ENCODE measurements around the gene ARHGEF39. TPM values are rescaled to one million over a fixed set of nuclear protein-coding genes. Genes with fewer than 3 reads are reported as not detected.
A peak's percentile ranks its signal among the peaks of the same experiment; 100 is the strongest.

ARHGEF39 gene
- total and polyA plus RNA-seq, 10 of the 15 experiments (the other 5 are each of a cell fraction or from before 2014, with no cell fraction given): 2.0 to 28.9 (median 13.2) TPM

- ChIA-PET POLR2A (interaction anchor here (0.9 to 6.6 kb wide), 8 partner anchors 11 to 197 kb away, joined by 4 to 85 read pairs (median 8); partner anchors contain the start of genes CCDC107, CREB3, HINT2 and RMRP), RAD21 (ENCODE audit: unreplicated experiment) (interaction anchor here (0.8 to 3.5 kb wide), 8 partner anchors 13 to 114 kb away, joined by 3 to 14 read pairs (median 6); partner anchors contain the start of genes ARHGEF39, CCDC107, CREB3 and RMRP), SMC1A (ENCODE audit: uncharacterized antibody, unreplicated experiment) (interaction anchor here (1.1 to 2.9 kb wide), 5 partner anchors 12 to 113 kb away, joined by 4 to 13 read pairs (median 7); partner anchors contain the start of gene TESK1), CTCF (interaction anchor here (0.8 to 9.0 kb wide), 12 partner anchors 12 to 115 kb away, joined by 3 to 101 read pairs (median 5); partner anchors contain the start of genes CCDC107, CREB3, RMRP and SIT1)
- no peaks in the 10 kb centered on the region for H4K20me1 ChIP-seq (ENCODE audit: control insufficient read depth, insufficient read depth)
- no peaks in the 10 kb centered on the region for H3K36me3 ChIP-seq (ENCODE audit: control insufficient read depth in 2 of 2, insufficient read depth in 2 of 2, low read length in 1 of 2)
- no peaks in the 10 kb centered on the region; a peak in 1 of 4 replicates for H3K27me3 ChIP-seq (replicated peaks in 1 of 2; ENCODE audit: control insufficient read depth in 2 of 2, insufficient read depth in 2 of 2, low read length in 1 of 2)
- H3K4me2 ChIP-seq (ENCODE audit: control insufficient read depth, insufficient read depth): peak overlapping the region; percentile 92
- H3K4me3 ChIP-seq: peak overlapping the region; percentile 72
- intact Hi-C loops (cut with micrococcal nuclease; ENCODE audit: unreplicated experiment) (no loop called here), in situ Hi-C loops (cut with MboI) (no loop called here)
- TF ChIP-seq MTA3 (IDR thresholded peaks at IDR 0.05; ENCODE audit: borderline replicate concordance, low read length): peak; percentile 70; the same call in 1 of the 2 replicates
- TF ChIP-seq NFYA (IDR thresholded peaks at IDR 0.05; ENCODE audit: borderline replicate concordance, low read depth, low read length): no peak
- TF ChIP-seq IKZF2 (IDR thresholded peaks at IDR 0.05): 0 out of 4 replicates have a peak, but pooled peaks of 1 of the 2 experiments have one; percentile 0
- peak overlapping the region; percentile 88 for H2AFZ ChIP-seq (ENCODE audit: control insufficient read depth, low read depth, low read length)
- DNase-seq (ENCODE audit: low read depth, low spot score): no peak
- ATAC-seq: no peak
- WGBS (ENCODE audit: insufficient coverage, insufficient replicate concordance, low lambda C conversion rate, missing lambda C conversion rate): 66% methylated on average over 8 of the region's 8 CpGs
- H3K9ac ChIP-seq (ENCODE audit: control insufficient read depth, insufficient read depth, low read length): peak overlapping the region; percentile 64
- H3K9me3 ChIP-seq (replicated peaks; ENCODE audit: control insufficient read depth, insufficient read depth, low read length): no peaks in the 10 kb centered on the region
- no peak for FAIRE-seq
- TSS peak; percentile 80 for BruUV-seq (replicated peaks)
- H3K4me1 ChIP-seq (ENCODE audit: control insufficient read depth, insufficient read depth, low read length): peaks cover 44% of the 10 kb centered on the region
- H3K27ac ChIP-seq (ENCODE audit: control insufficient read depth, insufficient read depth): peak overlapping the region; percentile 57
- H3K79me2 ChIP-seq (ENCODE audit: control insufficient read depth, insufficient read depth, low read length): no peaks in the 10 kb centered on the region; the same call in 1 of the 2 replicates
Measured at GRCh38 chr9:35617548-35617947, 47.4 kb downstream of the ARHGEF39 start.

GRCh38 chr9:35616681-35617459 lies 48.1 kb downstream of the ARHGEF39 start:
- Histone ChIP-seq H3K4me3 (peak overlapping the region; percentile 72), H3K4me2 (ENCODE audit: control insufficient read depth, insufficient read depth) (peak overlapping the region; percentile 92), H3K27me3 (replicated peaks in 1 of 2; ENCODE audit: control insufficient read depth in 2 of 2, insufficient read depth in 2 of 2, low read length in 1 of 2) (no peaks in the 10 kb centered on the region; a peak in 1 of 4 replicates), H4K20me1 (ENCODE audit: control insufficient read depth, insufficient read depth) (no peaks in the 10 kb centered on the region), H3K9me3 (replicated peaks; ENCODE audit: control insufficient read depth, insufficient read depth, low read length) (no peaks in the 10 kb centered on the region), H3K27ac (ENCODE audit: control insufficient read depth, insufficient read depth) (peak overlapping the region; percentile 57), H3K9ac (ENCODE audit: control insufficient read depth, insufficient read depth, low read length) (peak overlapping the region; percentile 64), H3K36me3 (ENCODE audit: control insufficient read depth in 2 of 2, insufficient read depth in 2 of 2, low read length in 1 of 2) (no peaks in the 10 kb centered on the region), H2AFZ (ENCODE audit: control insufficient read depth, low read depth, low read length) (peak overlapping the region; percentile 88), H3K79me2 (ENCODE audit: control insufficient read depth, insufficient read depth, low read length) (no peaks in the 10 kb centered on the region; the same call in 1 of the 2 replicates), H3K4me1 (ENCODE audit: control insufficient read depth, insufficient read depth, low read length) (peaks cover 44% of the 10 kb centered on the region)
- peak; percentile 71 for ATAC-seq
- SMC1A ChIA-PET (ENCODE audit: uncharacterized antibody, unreplicated experiment): interaction anchor here (1.1 to 2.1 kb wide), 5 partner anchors 11 to 114 kb away, joined by 3 to 8 read pairs (median 5); no protein-coding TSS in a partner anchor
- POLR2A ChIA-PET: interaction anchor here (0.9 to 6.6 kb wide), 9 partner anchors 11 to 198 kb away, joined by 3 to 85 read pairs (median 4); partner anchors contain the start of genes CCDC107, CREB3, HINT2 and RMRP
- 10% methylated on average over 50 of the region's 51 CpGs for WGBS (ENCODE audit: insufficient coverage, insufficient replicate concordance, low lambda C conversion rate, missing lambda C conversion rate)
- CTCF ChIA-PET: interaction anchor here (0.8 to 9.0 kb wide), 13 partner anchors 11 to 116 kb away, joined by 3 to 101 read pairs (median 4); partner anchors contain the start of genes CCDC107, CREB3, RMRP and SIT1
- intact Hi-C loops (cut with micrococcal nuclease; ENCODE audit: unreplicated experiment): no loop called here
- in situ Hi-C loops (cut with MboI): no loop called here
- no TSS peak for BruUV-seq (replicated peaks)
- FAIRE-seq: peak; percentile 86
- DNase-seq (ENCODE audit: low read depth, low spot score): no peak
- RAD21 ChIA-PET (ENCODE audit: unreplicated experiment): interaction anchor here (0.8 to 3.5 kb wide), 8 partner anchors 16 to 115 kb away, joined by 3 to 14 read pairs (median 4); partner anchors contain the start of genes ARHGEF39, CCDC107, CREB3 and RMRP
- TF ChIP-seq HDGF (IDR thresholded peaks at IDR 0.05) (peak; percentile 54; the same call in 1 of the 2 replicates), RB1 (IDR thresholded peaks at IDR 0.05; ENCODE audit: borderline replicate concordance) (0 out of 2 replicates have a peak, but pooled peaks have one; percentile 37), IKZF1 (conservative IDR thresholded peaks at IDR 0.05) (peak; percentile 90), EGR1 (IDR thresholded peaks at IDR 0.05; ENCODE audit: borderline replicate concordance in 1 of 2, low read depth in 2 of 2, low read length in 2 of 2) (peak in 1 of 2 experiments; percentile 39; a peak in 1 of 3 replicates), GABPA (IDR thresholded peaks at IDR 0.05; ENCODE audit: low read depth) (peak; percentile 34; the same call in 1 of the 2 replicates), CREB1 (IDR thresholded peaks at IDR 0.05; ENCODE audit: low read depth) (peak; percentile 89), EED (IDR thresholded peaks at IDR 0.05; ENCODE audit: low read depth) (peak; percentile 74), NBN (IDR thresholded peaks at IDR 0.05) (peak; percentile 98), NFYB (IDR thresholded peaks at IDR 0.05; ENCODE audit: insufficient read depth, low read depth, low read length) (peak; percentile 45; the same call in 1 of the 2 replicates), TCF12 (IDR thresholded peaks at IDR 0.05; ENCODE audit: low read depth, low read length) (0 out of 2 replicates have a peak, but pooled peaks have one; percentile 10)
